ENCODE data around the gene FAF2.
"Not testable (repeated sequence)": the region's sequence is repeated elsewhere in the genome, so short reads cannot be mapped to it uniquely, and the experiment has no call there.

Gene FAF2

DNA sequence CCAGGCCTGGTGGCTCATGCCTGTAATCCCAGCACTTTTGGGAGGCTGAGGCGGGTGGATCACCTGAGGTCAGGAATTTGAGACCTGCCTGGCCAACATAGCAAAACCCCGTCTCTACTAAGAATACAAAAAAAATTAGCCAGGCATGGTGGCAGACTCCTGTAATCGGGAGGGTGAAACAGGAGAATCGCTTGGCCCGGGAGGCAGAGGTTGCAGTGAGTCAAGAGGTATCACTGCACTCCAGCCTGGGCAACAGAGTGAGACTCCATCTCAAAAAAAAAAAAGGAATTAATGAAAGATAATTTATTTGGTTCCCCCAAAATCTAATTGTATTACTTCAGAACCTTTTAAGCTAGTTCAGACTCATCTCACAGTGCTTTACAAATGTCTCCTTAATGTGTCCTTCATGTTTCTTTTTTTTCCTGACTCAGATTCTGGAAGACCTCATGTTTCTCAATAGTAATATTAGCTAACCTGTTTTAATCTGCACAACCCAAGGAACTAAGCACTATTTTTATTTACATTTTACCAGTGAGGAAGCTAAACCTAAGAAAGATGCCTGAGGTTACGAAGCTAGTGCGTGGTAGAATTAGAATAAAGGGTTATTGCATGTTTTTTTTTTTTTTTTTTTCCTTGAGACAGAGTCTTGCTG lies 15.1 kb downstream of the FAF2 start:
- no peak for DNase-seq

DNA sequence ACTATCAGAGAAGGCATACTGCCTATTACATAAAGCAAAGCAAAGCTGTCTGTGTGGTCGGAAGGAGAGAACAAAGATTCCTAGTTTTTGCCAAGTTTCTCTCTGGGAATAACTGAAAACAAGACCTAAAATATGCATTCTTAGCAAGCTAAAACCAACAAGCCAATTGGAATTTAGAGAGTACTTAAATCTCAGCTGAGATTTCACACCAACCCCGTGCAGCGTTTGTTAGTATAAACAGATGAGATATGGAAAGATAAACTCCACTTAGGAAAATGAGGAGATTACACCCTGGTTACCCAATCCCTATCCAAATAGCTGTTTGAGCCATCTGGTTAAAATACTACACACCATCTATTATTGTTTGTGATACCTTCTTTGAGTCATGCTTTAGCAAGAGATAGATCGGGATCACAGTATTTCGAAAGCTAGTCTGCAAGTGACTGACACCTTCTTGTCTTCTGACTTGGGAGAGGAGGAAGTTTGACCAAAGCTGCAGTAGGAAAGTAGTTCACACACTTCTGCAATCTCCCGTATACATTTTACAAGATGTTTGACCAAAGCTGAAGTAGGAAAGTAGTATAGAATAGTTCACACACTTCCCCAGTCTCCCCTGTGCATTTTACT lies 18.2 kb downstream of the FAF2 start:
- peak; percentile 59 for DNase-seq

- no peak for DNase-seq
Measured at GRCh38 chr5:176469296-176469695, 21.1 kb downstream of the FAF2 start.

DNA sequence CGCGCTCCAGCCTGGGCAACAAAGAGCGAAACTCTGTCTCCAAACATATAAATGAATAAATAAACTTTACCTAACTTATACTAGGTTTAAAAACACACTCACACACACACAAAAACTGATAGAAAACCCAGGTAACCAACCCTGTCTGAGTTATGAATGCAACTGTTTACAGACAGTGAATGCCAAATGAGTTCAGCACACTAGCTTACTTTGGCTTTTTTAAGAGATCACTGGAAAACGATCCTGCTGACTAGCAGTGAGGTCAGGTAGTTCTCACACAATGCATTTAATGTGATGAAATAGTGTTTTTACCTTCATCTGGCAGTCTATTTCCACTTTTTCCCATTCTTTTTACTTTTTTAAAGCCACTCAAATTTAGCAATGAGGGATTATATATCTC lies 22.4 kb downstream of the FAF2 start:
- no peak for DNase-seq

- DNase-seq: no peak
Measured at GRCh38 chr5:176471098-176471497, 22.9 kb downstream of the FAF2 start.

DNA sequence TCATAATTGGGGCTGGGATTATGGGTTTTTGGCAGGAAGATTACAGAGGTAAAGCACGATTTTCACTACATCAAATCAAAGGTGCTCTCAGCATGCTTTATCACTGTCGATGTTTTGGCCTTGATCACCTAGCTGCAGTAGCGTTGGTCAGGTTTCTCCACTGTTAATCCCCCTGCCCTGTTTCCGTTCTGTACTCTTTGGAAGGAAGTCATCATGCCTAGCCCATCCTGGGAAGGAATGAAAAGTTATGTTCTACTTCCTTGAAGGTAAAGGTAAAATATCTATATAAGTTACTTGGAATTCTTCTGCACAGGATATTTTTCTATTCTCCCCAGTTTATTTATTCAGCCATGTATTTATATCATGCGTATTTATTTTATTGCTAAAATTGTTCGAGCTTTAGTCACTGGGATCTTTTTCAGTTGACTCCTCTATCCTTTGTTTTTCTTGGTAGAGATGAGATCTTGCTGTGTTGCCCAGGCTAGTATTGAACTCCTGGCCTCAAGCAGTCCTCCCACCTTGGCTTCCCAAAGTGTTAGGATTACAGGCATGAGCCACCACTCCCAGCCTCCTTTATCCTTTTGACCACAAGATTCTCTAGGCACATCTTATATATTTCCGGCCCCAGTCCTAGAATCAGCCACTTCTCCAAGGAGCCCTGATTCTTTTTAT lies 25.3 kb downstream of the FAF2 start:
- peak; percentile 27 for DNase-seq

DNA sequence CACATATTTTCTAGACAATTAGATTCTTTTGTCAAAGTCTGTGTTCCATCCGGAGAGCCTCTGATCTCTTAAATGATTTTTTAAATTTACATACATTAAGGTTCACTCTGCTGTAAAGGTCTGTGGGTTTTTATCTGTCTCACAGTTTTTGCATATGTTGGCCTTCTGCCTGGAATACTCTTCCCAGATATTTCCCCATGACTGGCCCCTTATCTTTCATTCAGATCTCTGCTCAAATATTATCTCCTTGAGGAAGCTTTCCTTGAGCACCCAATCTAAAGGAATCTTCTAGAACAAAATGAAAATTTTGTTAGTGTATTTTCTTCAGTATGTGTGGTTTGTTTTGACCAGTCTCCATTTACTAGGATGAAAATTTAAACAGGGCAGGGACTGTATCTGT lies 26.3 kb downstream of the FAF2 start:
- peak; percentile 63 for DNase-seq

DNA sequence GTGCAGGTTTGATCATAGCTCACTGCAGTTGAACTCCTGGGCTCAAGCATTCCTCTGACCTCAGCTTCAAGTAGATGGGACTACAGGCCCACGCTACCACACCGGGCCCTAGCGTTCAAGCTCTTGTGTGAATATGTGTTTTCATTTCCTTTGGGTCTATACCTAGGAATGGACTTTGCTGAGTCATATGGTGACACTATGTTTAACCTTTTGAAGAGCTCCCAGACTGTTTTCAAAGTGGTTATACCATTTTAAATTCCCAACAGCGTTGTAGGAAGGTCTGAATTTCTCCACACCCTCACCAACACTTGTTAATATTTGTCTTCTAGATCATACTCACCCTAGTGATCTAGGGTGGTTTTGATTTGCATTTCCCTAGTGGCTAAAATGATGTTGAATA lies 33.5 kb downstream of the FAF2 start:
- DNase-seq: no peak

DNA sequence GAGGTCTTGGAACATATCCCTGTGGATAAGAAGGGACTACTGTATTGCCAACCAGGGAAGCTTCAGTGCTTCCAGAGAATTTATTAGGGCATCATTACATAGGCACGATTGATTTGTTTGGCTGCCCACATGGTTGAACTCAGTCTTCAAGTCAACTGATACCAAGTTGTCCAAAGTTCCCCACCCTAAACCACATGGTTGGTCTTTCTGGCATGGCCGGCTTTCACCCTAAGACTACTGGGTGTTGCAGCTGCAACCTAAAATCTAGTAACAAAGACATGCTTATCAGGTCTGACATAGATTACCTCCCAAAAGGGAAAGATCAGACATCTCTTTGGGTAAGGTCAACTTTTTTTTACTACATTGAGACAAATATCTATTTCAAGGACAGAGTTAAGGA lies 37.0 kb downstream of the FAF2 start:
- no peak for DNase-seq

DNA sequence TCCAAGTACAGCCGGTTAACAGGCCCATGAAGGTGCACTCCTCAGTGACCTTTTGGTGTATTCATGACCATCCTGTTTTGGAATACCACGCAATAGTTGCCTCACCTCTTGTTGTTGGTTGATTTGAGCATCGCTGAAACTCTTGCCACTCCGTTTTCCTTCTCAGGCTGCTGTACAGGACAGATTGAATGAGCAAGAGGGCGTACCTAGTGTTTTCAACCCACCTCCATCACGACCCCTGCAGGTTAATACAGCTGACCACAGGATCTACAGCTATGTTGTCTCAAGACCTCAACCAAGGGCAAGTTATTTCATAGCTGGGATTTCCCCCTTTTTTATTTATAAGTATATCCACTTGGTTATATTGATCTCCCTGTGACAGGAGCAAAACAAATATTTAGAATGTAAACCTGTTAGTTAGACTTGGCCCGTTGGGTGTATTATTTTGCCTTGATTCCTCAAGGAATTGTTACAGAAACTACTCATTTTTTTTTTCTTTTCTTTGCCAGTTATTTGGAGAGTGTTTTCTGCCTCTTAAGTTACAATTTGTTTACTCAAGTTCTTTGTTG lies 38.1 kb downstream of the FAF2 start:
- no peak for DNase-seq

- not testable (repeated sequence) for DNase-seq
Measured at GRCh38 chr5:176487160-176487559, 39.0 kb downstream of the FAF2 start.

DNA sequence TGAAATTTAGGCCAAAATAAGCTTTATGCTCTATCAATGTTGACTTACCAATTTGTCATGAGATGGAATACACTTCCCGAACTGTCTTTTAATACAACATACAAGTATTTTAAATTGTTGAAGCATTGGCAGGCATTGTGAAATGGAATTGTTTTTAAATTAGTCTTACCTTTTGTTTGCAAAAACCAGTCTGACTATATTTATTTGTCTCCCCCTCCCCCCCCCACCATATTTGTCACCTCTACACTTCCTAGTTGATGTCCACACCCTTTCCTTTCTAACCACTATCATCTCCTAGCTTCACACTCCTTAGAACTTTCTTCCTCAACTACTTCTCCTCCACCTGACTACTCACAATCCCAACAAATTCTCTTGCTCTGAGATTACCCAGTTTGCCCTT lies 40.9 kb downstream of the FAF2 start:
- DNase-seq: no peak

DNA sequence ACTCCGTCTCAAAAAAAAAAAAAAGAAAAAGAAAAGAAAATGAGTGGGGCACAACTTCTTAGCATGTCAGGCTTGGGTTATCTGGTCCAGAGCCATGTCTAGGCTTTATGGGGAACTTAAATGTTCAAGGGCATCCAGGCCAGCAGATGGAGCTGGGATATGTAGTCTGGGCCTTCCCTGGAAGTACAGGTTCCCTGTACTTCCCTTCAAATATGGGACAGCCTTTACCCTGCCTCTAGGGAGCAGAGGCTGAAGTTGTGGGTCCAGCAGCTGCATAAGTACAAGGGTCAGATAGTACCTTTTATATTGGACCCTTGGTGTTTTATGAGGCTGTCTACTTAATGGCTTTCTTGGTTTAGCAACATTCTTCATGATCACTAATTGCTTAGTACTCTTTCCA lies 42.1 kb downstream of the FAF2 start:
- no peak for DNase-seq

- DNase-seq: no peak
Measured at GRCh38 chr5:176491101-176491502, 42.9 kb downstream of the FAF2 start.

- no peak for DNase-seq
Measured at GRCh38 chr5:176491901-176492300, 43.7 kb downstream of the FAF2 start.

- DNase-seq: peak; percentile 9
Measured at GRCh38 chr5:176492431-176492830, 44.2 kb downstream of the FAF2 start.

GRCh38 chr5:176497852-176498251 lies 49.7 kb downstream of the FAF2 start:
- DNase-seq: peak; percentile 39

- DNase-seq: no peak
Measured at GRCh38 chr5:176499273-176499672, 51.1 kb downstream of the FAF2 start.

GRCh38 chr5:176500511-176500910 lies 52.3 kb downstream of the FAF2 start:
- DNase-seq: no peak

DNA sequence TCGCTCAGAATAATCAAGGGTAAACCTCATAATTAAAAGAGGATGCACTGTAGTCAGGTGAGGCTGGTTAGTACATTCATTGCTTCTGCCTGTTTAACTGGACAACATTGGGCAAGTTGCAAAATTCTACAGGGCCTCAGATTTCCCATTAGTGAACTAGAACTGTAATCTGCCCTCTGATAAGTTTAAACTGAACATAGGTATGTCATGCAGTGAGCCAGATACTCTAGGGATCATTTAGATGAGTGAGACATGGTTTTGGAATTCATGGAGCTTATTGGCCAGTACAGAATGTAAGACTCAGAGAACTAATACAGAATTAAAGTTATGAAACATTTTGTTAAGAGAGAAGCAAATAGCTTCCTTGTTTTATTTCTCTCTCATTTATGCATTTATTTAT lies 53.1 kb downstream of the FAF2 start:
- DNase-seq: peak; percentile 76

GRCh38 chr5:176503496-176503895 lies 55.3 kb downstream of the FAF2 start:
- DNase-seq: no peak

GRCh38 chr5:176507911-176508310 lies 59.7 kb downstream of the FAF2 start:
- no peak for DNase-seq

- DNase-seq: no peak
Measured at GRCh38 chr5:176508603-176509002, 60.4 kb downstream of the FAF2 start.

- DNase-seq: no peak
Measured at GRCh38 chr5:176513788-176514187, 65.6 kb downstream of the FAF2 start.
